HG03095 (cell line): ENCODE results near the gene MNT.

Experiments
- ATAC-seq: cut with Tn5 transposase; IDR thresholded peaks from one replicate; pipeline ENCODE4 v1.9.1; 2021; ENCODE audit warnings: moderate library complexity; ENCODE audit not compliant: unreplicated experiment

The MNT gene

GRCh38 chr17:2383628-2384167, 17.2 kb downstream of the MNT start:
- ATAC-seq, result no peak

DNA sequence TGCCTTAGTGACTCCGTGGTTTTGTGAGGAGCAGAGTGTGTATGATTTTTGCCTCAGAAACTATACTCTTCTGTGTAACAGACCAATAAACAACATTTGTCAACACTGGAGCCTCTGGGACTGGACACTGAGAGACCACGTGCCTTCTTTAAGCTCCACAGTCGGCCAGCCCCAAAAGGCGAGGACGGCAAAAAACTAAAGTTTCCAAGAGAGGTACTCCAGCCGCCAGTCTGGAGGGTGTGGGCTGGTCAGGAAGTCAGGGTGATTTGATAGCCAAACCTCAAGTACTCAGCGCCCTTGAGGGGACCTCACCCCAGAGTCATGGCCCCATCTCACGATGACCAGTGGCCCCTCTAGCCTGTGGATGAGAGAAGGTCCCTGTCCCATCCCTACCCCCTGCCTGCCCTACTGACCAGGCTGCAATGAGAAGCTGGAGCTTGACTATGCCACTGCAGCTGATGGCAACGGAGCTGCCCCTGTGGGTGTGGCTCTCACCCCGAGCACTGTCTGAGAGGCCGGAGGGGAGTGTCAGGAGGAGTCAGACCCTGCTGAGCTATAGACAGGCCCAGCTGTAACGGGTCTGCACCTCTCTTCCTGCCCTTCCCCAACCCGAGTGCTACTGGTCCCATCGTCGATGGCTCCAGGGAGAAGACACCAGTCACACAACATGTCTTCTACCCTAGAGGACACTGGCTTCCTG, 19.8 kb downstream of the MNT start:
- ATAC-seq, result no peak

GRCh38 chr17:2380226-2380922, 20.5 kb downstream of the MNT start:
- no peak for ATAC-seq

DNA sequence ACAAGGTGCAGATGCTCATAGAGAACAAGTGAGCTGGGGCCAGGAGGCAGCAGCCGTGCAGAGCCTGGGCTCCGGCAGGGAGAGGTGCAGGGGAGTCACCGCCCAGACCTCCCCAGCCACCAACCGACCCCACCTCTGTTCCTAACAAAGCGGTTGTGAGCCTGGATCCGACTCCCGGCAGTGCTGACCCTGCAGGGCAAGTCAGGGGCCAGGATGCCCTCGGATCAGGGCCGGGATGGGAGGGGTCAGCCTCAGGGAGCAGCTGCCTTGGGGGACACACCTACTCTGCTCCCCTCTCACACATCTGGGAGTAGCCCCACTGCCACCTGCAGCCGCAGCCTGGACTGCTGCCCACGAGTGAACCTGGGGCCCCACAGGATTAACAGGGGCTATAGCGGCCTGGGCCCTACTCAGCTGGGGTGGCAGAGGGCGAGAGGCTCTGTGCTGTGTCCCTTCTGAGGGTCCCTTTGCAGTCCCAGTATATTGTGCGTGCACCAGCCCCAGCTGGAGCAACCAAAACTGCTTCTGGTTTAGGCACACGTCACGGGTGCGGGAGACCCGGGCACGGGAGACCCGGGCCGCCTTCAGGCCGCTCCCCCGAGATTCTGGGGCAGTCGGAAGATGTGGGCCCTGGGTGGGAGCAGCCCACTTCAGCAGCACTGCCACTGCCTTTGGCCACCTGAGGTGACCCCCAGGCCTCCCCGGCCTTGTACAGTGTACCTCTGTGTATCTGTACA, 21.2 kb downstream of the MNT start:
- no peak for ATAC-seq

DNA sequence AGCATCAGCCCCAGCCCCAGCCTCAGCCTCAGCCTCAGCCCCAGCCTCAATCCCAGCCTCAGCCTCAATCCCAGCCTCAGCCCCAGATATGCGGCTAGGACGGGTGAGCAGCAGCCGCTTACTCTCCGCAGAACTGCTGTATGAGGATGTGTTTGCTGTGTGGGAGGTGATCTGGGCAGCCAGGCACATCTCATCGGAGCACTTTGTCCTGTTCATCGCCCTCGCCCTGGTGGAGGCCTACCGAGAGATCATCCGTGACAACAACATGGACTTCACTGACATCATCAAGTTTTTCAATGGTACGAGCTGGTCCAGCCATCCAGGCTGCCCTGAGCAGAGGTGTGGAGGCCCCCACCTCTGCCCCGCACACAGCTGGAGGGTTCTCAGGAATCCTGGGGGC, 22.0 kb downstream of the MNT start:
- no peak for ATAC-seq

GRCh38 chr17:2377659-2378058, 23.2 kb downstream of the MNT start:
- ATAC-seq, result no peak

GRCh38 chr17:2376107-2376506, 24.8 kb downstream of the MNT start:
- no peak for ATAC-seq

- no peak for ATAC-seq
These were observed 25.5 kb downstream of the MNT start for GRCh38 chr17:2375406-2375805.

DNA sequence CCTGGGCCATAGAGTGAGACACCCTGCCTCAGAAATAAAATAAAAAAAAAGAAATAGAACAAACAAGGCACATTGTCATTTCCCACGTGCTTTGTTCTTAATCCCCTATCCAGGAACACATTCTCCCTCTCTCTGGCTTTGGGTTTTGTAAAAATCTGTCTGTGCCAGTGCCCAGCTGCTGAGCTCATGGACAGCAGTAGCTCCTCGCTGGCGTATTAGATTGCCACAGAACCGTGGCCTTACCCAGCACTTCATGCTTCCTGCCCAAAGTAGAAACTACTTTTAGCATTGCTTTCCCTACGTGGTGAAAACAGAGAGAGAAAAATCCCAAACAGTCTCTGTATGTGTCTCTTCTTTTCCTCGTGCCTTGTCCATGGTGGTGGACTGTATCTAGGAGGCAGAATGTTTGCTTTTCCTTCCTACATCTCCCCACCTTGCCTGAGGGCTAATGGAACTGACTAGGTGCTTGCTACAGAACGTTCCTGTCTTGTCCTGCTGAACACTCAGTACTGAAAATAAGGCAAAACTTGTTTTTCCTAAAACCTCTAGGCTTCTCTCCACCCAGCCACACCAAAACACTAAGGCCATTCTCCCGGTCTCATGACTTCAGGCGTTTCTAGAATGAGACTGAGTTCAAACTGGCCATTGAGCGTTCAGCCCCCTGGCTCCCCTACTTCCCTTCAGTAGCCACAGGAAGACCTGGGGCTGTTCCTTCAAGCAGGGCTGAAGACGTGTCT, 26.1 kb downstream of the MNT start:
- no peak for ATAC-seq

DNA sequence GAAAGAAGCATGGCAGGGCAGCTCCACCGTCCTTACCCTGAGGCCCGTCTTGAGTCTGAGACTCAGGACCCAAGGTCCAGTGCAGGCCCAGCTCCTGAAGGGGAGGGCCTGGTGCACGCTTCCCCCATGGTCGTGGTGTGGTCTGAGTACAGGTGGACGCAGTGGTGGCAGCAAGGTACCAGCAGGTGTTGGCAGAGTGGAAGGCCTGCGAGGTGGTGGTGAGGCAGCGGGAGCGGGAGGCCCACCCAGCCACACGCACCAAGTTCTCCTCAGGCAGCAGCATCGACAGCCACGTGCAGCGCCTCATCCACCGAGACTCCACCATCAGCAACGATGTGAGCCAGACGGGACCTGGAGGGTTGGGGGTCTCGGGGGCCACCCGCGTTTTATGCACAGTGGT, 27.7 kb downstream of the MNT start:
- ATAC-seq, result no peak

DNA sequence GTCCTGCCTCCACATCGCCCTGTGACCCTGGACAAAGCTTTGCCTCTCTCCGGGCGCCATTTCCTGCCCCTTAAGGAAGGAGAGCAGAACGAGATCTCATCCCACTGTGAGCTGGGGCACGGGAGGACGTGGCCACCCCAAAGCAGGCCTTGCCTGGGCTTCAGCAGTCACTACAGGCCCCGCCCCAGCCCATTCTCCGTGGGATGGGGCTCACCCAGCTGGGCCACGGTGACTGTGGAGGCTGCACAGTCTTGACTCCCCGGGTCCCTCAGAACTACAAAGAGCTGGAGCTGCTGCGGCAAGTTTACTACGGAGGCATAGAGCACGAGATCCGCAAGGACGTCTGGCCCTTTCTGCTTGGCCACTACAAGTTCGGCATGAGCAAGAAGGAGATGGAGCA, 28.2 kb downstream of the MNT start:
- ATAC-seq, result no peak

DNA sequence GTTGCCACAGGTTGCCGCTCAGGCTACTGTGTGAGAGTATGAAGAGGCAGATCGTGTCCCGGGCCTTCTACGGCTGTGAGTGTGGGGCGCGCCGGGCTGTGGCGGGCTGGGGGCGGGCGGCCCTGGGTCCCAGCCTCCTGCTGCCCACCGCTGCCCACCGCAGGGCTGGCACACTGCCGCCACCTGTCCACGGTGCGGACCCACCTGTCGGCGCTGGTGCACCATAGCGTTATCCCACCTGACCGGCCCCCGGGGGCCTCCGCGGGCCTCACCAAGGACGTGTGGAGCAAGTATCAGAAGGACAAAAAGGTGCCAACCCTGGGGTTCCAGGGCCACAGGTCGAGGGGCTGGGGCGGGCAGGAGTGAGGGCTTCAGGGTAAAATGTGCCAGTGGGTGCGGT, 28.7 kb downstream of the MNT start:
- no peak for ATAC-seq

DNA sequence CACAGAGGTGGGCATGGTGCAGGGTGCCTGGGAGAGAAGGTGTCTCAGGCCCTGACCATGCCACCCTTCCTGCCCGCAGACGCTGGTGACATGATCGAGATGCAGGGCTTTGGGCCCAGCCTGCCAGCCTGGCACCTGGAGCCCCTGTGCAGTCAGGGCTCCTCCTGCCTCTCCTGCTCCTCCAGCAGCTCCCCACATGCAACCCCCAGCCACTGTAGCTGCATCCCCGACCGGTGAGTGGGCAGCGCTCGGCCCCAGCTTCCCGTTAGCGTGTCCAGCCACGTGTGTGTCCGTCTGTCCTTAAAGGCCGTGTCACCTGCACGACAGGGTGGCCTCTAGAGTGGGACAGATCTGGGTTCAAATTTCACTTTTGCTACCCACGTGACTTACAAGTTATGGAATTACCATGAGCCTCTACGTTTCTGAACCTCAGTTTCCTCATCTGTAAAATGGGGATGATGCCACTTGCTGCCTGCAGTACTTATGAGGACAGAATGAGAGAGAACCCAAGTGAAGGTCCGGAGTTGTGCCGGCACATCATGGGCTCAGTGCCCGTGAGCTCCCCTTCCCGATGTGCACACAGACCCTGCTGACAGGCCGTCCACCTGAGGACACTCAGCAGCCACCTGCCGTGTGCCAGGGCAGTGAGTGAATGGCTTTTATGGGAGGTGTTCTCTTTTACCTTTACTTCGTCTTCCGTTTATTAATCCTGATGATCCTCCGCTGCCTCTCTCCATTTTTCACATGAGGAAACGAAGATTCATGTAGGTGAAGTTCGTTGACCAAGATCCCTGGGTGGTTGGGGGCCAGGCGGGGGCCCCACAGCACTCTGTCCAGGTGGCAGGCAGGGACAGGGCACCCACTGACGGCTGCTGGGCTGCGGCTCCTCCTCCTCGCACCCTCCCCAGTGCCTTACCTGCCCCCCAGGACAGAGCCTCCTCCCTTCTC, 29.4 kb downstream of the MNT start:
- no peak for ATAC-seq

GRCh38 chr17:2370211-2370589, 30.7 kb downstream of the MNT start:
- no peak for ATAC-seq

- ATAC-seq, result no peak
These were observed 31.2 kb downstream of the MNT start for GRCh38 chr17:2369551-2370210.

DNA sequence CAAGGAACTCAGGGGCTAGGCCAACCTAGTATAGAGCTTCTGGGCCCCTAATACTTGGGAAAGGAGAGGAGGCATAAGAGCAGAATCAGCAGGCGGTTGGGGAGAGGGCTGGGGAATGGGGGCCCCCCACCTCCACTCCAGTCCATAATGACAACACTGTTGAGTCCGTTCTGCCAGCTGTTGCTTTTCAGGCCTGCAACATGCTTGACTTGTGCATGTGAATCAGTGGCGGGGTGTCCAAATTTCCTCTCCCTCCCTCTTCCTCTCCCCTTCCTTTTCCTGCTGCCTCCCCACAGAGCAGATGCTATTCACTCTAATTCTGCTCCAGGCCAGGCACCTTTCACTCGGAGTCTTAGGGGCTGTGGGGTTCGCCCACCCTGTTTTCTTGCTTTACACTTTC, 31.8 kb downstream of the MNT start:
- no peak for ATAC-seq

GRCh38 chr17:2368359-2368758, 32.5 kb downstream of the MNT start:
- no peak for ATAC-seq

- ATAC-seq, result no peak
These were observed 33.9 kb downstream of the MNT start for GRCh38 chr17:2366747-2367494.

DNA sequence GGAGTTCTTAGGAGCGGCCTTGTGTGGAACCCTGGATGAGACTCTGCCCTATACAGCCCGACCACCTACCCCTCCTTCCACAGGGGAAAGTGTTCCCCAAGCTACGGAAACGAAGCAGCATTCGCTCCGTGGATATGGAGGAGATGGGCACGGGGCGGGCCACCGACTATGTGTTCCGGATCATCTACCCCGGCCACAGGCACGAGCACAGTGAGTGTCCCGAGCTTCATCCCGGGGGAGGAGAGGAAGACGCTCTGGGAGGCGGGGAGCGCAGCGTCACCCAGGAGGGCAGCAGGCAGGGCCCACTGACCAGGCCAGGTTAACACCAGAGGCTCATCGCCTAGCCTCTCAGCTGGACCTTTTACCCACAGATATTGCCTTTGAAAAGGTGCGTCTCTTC, 35.7 kb downstream of the MNT start:
- no peak for ATAC-seq
